Liver (tissue), 2 donors: ENCODE data around the gene SIT1.

ENCODE experiments used
- RAD21 ChIP-seq, 2 donors: IDR thresholded peaks; 2 replicates each; pipeline ENCODE4 v1.6.1; 2016; ENCODE audit warnings: antibody characterized with exemption in 2 of 2, mild to moderate bottlenecking in 2 of 2
- RXRA ChIP-seq, 2 donors: IDR thresholded peaks; 2 replicates each; pipeline ENCODE4 v1.6.1; 2017 to 2018; ENCODE audit warnings: antibody characterized with exemption in 2 of 2, mild to moderate bottlenecking in 1 of 2
- donor health status: healthy.

DNA sequence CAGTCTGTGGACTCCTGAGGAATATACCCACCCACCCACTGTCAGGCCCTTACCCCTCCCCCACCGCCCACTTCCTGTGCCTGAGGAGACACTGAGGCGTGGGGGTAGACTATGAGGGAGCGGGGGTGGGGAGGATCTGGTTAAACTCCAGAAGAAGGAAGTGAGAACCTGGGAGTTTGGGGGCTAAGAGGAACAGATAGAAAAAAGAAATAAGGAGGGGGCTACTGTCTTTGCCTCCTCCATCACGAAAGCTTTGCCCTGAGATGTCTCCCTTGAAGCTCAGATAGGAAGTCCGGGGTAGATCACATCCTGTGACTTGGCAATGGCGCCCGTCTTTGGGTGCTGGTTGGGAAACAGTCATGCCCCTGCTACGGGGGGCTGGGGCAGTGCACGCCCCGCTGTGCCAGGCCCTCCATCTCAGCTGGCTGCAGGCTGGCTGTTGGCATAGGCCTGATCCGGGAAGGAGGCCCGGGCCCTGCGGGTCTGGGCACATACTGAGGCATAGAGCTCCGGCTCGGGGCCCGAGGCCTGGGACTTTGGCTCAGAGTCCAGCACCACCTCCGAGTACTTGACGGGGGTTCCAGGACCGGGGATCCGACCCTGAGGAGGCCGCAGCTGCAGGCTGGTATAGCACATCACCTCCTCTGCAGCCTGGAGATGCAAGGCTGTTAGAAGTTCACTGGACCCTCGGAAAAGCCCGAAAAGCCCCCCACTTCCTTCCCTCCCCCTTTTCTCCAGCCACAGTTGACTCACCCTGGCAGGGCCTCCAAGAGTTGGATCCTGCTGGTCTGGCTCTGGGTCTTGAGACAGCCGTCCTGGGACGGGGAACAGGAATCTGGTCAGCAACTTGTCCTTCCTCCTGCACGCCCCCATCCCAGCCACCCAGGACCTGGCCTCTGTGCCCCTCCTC lies 1.0 kb downstream of the SIT1 start:
- TF ChIP-seq RXRA (IDR thresholded peaks at IDR 0.05) (no peak), RAD21 (IDR thresholded peaks at IDR 0.05) (no peak)
